ENCODE measurements around the gene CPNE6. TPM values are rescaled to one million over a fixed set of nuclear protein-coding genes. Genes with fewer than 3 reads are reported as not detected.

CPNE6 gene
- total and polyA plus RNA-seq, 2 of the 8 experiments (the other 6 are each of a cell fraction or from before 2014, with no cell fraction given): 0.05 TPM; not detected in 1

GRCh38 chr14:24092110-24092504, 20.7 kb downstream of the CPNE6 start:
- ChIA-PET POLR2A (ENCODE audit: partially characterized antibody) (interaction anchor here (0.8 to 23.9 kb wide), 8 partner anchors 13 to 86 kb away, joined by 3 to 626 read pairs (median 77); partner anchors contain the start of genes CARMIL3, CPNE6, DCAF11 and IRF9), CTCF (ENCODE audit: partially characterized antibody) (interaction anchor here (1.2 to 12.8 kb wide), 6 partner anchors 7 to 53 kb away, joined by 4 to 316 read pairs (median 90); partner anchors contain the start of genes CARMIL3, CPNE6, DCAF11 and NRL)
- H3K14ac ChIP-seq (ENCODE audit: insufficient read length): no peak overlapping the region
- DNase-seq (ENCODE audit: low read depth in 1 of 2, low spot score in 2 of 2): no peak
- H2AFZ ChIP-seq (ENCODE audit: low read length): no peak overlapping the region
- H4K91ac ChIP-seq (replicated peaks; ENCODE audit: insufficient read length, low read length): peak overlapping the region; percentile 79
- no peaks in the 10 kb centered on the region for H3K27me3 ChIP-seq (replicated peaks in 1 of 4; ENCODE audit: control insufficient read depth in 3 of 4, extremely low read depth in 1 of 4, insufficient read depth in 3 of 4, low read length in 3 of 4)
- H3K23ac ChIP-seq (ENCODE audit: insufficient read length): no peak overlapping the region
- no peak overlapping the region for H3K4ac ChIP-seq (replicated peaks; ENCODE audit: insufficient read length, low read depth, low read length)
- H3K36me3 ChIP-seq (ENCODE audit: control insufficient read depth in 2 of 4, insufficient read depth in 4 of 4, low read length in 3 of 4): peaks cover 0 to 7% (median 0%) of the 10 kb centered on the region in 4 experiments; a peak in 2 of 8 replicates
- H2BK20ac ChIP-seq (ENCODE audit: low read length): peak overlapping the region; percentile 87
- peaks cover 8% of the 10 kb centered on the region for H3K23me2 ChIP-seq (ENCODE audit: low read depth, low read length)
- H3K27ac ChIP-seq (ENCODE audit: low read depth, low read length): no peak overlapping the region
- H3K79me2 ChIP-seq (ENCODE audit: control insufficient read depth in 1 of 2, insufficient read depth in 2 of 2, low read length in 2 of 2): peaks cover 0 to 21% of the 10 kb centered on the region in 2 experiments; a peak in 2 of 4 replicates
- peaks cover 3% of the 10 kb centered on the region in 2 experiments for H4K20me1 ChIP-seq (replicated peaks in 1 of 2; ENCODE audit: control insufficient read depth in 1 of 2, insufficient read depth in 2 of 2, low read length in 2 of 2)
- H3K56ac ChIP-seq (replicated peaks; ENCODE audit: insufficient read length, low read depth, low read length): no peak overlapping the region
- H3K9ac ChIP-seq (replicated peaks in 1 of 4; ENCODE audit: extremely low read depth in 1 of 4, low read depth in 3 of 4, low read length in 3 of 4): no peak overlapping the region
- peak overlapping the region; percentile 99; the same call in 1 of the 2 replicates for H2BK5ac ChIP-seq (ENCODE audit: low read depth, low read length)
- FAIRE-seq: no peak
- peaks cover 5 to 13% (median 9%) of the 10 kb centered on the region in 4 experiments for H3K4me1 ChIP-seq (replicated peaks in 1 of 4; ENCODE audit: control insufficient read depth in 3 of 4, insufficient read depth in 4 of 4, low read length in 3 of 4)
- H3K9me3 ChIP-seq (ENCODE audit: insufficient read depth in 2 of 2, low read depth in 1 of 2, low read length in 1 of 2): no peaks in the 10 kb centered on the region
- H2BK120ac ChIP-seq (replicated peaks; ENCODE audit: low read depth, low read length): peak overlapping the region; percentile 15
- peak overlapping the region; percentile 100; the same call in 1 of the 2 replicates for H2AK5ac ChIP-seq (ENCODE audit: low read depth, low read length)
- no peak overlapping the region for H3K18ac ChIP-seq (ENCODE audit: extremely low read depth, low read length)
- peaks cover 5% of the 10 kb centered on the region for H3K79me1 ChIP-seq (ENCODE audit: low read depth, low read length)
- no peak overlapping the region for H3K4me2 ChIP-seq (ENCODE audit: insufficient read depth in 1 of 2, low read depth in 2 of 2, low read length in 2 of 2)
- no peak overlapping the region for H4K8ac ChIP-seq (ENCODE audit: extremely low read depth, insufficient read depth, low read length)
- 0 out of 2 replicates have a peak overlapping the region, but pooled peaks have one; percentile 5 for H2BK15ac ChIP-seq (ENCODE audit: low read length)
- H2BK12ac ChIP-seq (ENCODE audit: low read depth, low read length): peak overlapping the region; percentile 99
- no peak overlapping the region for H3K4me3 ChIP-seq (ENCODE audit: extremely low read depth in 1 of 4, insufficient read depth in 2 of 4, low read depth in 3 of 4, low read length in 4 of 4)
- H4K5ac ChIP-seq (ENCODE audit: insufficient read length, low read depth, low read length): no peak overlapping the region
- TF ChIP-seq SAP30 (IDR thresholded peaks at IDR 0.05; ENCODE audit: insufficient read depth, insufficient replicate concordance, low read length) (no peak), USF2 (IDR thresholded peaks at IDR 0.05; ENCODE audit: low read length) (no peak), CHD1 (IDR thresholded peaks at IDR 0.05; ENCODE audit: low read depth, low read length) (no peak), EZH2 (IDR thresholded peaks at IDR 0.05; ENCODE audit: low read depth, low read length, severe bottlenecking) (no peak), MAX (IDR thresholded peaks at IDR 0.05) (no peak), MAFK (IDR thresholded peaks at IDR 0.05; ENCODE audit: low read depth, low read length) (no peak), KDM5A (IDR thresholded peaks at IDR 0.05; ENCODE audit: low read length) (no peak), JUND (IDR thresholded peaks at IDR 0.05; ENCODE audit: low read length) (no peak), HDAC2 (IDR thresholded peaks at IDR 0.05; ENCODE audit: borderline replicate concordance in 1 of 2, low read depth in 2 of 2, low read length in 2 of 2) (no peak), SP4 (IDR thresholded peaks at IDR 0.05; ENCODE audit: low read length) (no peak), RBBP5 (IDR thresholded peaks at IDR 0.05; ENCODE audit: borderline replicate concordance, low read depth, low read length) (no peak)
- TF ChIP-seq, protein P1, sequence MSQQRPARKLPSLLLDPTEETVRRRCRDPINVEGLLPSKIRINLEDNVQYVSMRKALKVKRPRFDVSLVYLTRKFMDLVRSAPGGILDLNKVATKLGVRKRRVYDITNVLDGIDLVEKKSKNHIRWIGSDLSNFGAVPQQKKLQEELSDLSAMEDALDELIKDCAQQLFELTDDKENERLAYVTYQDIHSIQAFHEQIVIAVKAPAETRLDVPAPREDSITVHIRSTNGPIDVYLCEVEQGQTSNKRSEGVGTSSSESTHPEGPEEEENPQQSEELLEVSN (IDR thresholded peaks at IDR 0.05): no peak

Measured in H1 (cell line).